ENCODE results near the gene APOBR.
"Not testable (repeated sequence)": the region's sequence is repeated elsewhere in the genome, so short reads cannot be mapped to it uniquely, and the experiment has no call there.

The APOBR gene

DNA sequence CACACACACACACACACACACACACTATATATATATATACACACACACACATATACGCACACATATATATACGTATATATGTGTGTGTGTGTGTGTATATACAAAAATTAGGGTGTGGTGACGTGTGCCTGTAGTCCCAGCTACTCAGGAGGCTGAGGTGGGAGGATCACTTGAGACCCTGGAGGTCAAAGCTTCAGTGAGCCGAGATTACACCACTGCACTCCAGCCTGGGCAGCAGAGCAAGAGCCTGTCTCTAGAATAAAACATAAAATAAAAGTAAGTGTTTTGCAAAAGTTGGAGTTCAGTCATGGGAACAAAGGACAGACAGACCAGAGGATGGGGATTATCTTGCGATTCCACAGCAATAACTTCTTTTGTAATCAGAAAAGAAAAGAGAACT is 33.5 kb downstream of the APOBR start:
- no peak for DNase-seq

GRCh38 chr16:28528463-28528867 is 34.0 kb downstream of the APOBR start:
- no peak for DNase-seq

- no peak for DNase-seq
Measured at GRCh38 chr16:28529124-28529523, 34.7 kb downstream of the APOBR start.

- no peak for DNase-seq
Measured at GRCh38 chr16:28531777-28532744, 37.6 kb downstream of the APOBR start.

DNA sequence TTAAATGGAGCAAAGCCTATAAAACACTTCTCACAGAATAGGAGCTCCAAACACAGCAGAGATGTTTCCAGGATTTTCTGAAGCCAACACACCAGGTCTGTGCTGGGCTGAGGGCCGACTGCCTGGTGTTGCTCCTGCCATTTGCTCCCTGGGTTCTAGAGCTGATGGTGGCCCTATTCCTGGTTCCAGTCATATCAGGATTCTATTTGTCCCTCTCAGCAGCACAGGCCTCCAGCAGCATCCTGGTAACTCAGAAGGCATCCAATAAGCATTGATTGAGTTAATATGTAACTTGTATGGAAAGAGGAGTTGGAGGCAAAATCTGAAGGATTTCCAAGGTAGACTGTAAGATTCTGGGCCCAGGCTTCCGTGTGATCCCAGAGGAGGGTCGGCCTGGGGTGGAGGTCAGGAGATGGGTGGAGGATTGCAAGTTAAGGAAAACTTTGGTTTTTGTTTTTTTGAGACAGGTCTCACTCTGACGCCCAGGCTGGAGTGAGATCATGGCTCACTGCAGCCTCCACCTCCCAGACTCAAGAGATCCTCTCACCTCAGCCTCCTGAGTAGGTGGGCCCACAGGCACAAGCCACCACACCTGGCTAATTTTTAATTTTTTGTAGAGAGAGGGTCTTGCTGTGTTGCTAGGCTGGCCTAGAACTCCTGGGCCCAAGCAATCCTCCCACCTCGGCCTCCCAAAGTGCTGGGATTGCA is 38.7 kb downstream of the APOBR start:
- DNase-seq: no peak

- DNase-seq: no peak
Measured at GRCh38 chr16:28534542-28535373, 40.3 kb downstream of the APOBR start.

DNA sequence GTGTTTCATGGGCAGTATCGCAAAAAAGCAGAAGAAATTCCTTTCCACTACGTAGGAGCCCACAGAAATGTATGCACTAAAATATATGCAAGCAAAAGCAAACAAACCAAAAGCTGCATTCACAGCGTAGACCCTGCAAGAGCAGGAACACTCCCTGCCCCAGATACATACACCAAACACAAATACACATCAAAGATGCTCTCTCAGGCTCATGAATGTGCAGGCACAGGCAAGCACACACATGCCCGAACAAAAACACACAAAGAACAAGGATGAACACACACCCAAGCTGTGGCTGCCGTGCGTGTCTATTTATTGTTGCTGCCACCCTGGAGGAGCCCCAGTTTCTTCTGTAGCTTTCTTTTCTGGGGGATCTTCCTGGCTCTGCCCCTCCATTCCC is 42.6 kb downstream of the APOBR start:
- DNase-seq: no peak

DNA sequence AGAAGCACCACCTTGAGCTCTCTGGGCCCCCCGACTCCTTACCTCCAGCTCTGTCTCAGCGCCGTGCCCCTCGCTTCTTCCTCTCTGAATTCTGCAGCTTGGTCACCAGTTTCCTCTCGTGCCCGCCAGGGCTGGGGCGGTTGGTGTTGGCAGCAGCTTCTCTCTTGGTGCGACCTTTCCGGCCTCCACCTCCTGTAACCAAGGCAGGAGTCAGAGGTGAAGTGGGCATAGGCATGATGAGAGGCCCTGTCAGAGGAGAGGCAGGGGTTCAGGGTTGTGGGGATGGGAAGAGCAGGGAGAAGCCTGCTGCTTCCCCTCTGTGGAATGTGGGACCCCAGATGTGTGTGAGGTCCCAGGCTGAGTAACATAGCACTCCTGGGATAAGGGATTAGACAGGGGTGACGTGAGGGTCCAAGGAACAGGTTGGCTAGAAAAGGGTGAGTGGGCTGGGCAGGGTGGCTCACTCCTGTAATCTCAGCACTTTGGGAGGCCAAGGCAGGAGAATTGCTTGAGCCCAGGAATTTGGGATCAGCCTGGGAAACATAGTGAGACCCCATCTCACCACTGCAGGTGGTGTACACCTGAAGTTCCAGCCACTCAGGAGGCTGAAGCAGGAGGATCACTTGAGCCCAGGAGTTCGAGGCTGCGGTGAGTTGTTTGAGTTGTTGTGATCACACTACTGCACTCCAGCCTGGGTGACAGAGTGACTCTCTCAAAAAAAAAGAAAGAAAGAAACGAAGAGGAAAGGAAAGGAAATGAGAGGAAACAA is 43.7 kb downstream of the APOBR start:
- DNase-seq: no peak

- DNase-seq: no peak
Measured at GRCh38 chr16:28538733-28539596, 44.5 kb downstream of the APOBR start, which contains the start of gene NUPR1. TSS of gene NUPR1 (minus strand) at chr16:28538974. CDS start at chr16:28538907, 67 bp downstream.

GRCh38 chr16:28540346-28540745 is 45.9 kb downstream of the APOBR start:
- no peak for DNase-seq

DNA sequence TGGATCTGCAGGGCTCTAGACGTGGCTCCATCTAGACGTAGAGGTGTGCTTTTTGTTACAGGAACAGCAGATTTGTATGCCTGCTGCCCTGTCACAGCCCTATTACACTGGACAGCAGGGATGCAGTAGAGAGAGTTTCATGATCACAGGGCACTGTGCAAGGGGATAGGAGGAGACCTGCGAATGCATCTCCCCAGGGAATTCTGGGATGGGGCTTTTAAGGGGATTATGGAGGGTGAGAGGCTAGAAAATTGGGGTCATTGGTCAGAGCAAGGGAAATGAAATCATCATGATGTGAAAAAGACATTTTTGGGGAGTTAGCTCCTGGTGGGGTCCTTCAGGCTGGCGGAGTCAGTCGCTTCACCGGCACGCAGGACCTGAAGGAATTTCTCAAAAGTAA is 48.2 kb downstream of the APOBR start:
- DNase-seq: no peak

- DNase-seq: peak; percentile 74
Measured at GRCh38 chr16:28543072-28543471, 48.6 kb downstream of the APOBR start.

GRCh38 chr16:28544998-28545397 is 50.6 kb downstream of the APOBR start:
- DNase-seq: no peak

DNA sequence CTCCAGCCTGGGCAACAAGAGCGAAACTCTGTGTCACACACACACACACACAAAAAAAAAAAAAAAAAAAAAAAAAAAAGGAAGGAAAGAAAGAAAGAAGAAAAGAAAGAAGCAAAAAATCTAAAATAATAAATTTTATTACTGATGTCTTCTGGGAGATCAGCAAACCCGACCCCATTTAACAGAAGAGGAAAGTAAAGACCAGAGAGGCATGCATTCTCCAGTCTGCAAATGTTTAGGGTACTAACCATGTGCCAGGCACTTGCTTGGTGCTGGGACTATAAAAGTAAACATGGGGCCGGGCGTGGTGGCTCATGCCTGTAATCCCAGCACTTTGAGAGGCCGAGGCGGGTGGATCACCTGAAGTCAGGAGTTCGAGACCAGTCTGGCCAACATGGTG is 51.5 kb downstream of the APOBR start:
- not testable (repeated sequence) for DNase-seq

- DNase-seq: no peak
Measured at GRCh38 chr16:28546626-28547025, 52.2 kb downstream of the APOBR start.

DNA sequence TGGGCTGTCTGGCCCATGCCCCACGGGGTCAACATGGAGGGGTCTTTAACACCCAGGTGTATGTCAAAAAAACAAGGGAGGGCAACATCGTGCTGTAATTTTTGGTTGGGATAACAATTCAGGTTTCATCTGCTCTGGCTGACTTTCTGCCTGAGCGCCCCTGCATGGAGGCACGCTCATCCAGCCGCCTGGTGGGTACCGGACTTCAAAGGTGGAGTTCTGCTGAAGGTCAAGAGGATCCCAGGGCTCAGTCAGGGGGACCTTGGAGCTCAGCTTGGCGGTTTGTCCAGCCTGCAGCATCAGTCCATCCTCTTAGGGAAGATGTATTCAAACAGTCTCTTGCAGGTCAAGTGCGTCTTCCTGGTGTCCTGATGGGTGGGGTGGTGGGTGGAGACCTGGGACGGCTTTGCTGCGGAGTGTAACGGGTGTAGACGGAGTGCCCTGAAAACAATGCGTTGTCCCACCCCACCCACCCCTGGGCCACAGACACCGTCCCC is 53.9 kb downstream of the APOBR start:
- DNase-seq: no peak

Measured in NCI-H774 (cell line).